GM12875 (cell line): Measurements from ENCODE around the gene IGSF22.

ENCODE experiments used
- H3K4me3 ChIP-seq: one replicate; pipeline ENCODE4 v1.5.1; 2011; ENCODE audit warnings: low read depth, low read length, control low read depth
- CTCF ChIP-seq: IDR thresholded peaks from 2 replicates; pipeline ENCODE4 v1.5.1; 2011; ENCODE audit warnings: low read depth, mild to moderate bottlenecking, control low read depth, inconsistent platforms, low read length, moderate library complexity, borderline replicate concordance; ENCODE audit not compliant: insufficient read depth

The IGSF22 gene

GRCh38 chr11:18769802-18770456 is 43.9 kb upstream of the IGSF22 start:
- no peak for TF ChIP-seq CTCF
- no peak overlapping the region for H3K4me3 ChIP-seq

- no peak for TF ChIP-seq CTCF
- H3K4me3 ChIP-seq: no peak overlapping the region
Measured at GRCh38 chr11:18768978-18769377, 43.0 kb upstream of the IGSF22 start.

GRCh38 chr11:18768472-18768901 is 42.5 kb upstream of the IGSF22 start:
- TF ChIP-seq CTCF: no peak
- H3K4me3 ChIP-seq: no peak overlapping the region

GRCh38 chr11:18766015-18766414 is 40.0 kb upstream of the IGSF22 start:
- TF ChIP-seq CTCF: no peak
- H3K4me3 ChIP-seq: no peak overlapping the region

- H3K4me3 ChIP-seq: no peak overlapping the region
- no peak for TF ChIP-seq CTCF
Measured at GRCh38 chr11:18765554-18765953, 39.6 kb upstream of the IGSF22 start.

- no peak for TF ChIP-seq CTCF
- H3K4me3 ChIP-seq: no peak overlapping the region
Measured at GRCh38 chr11:18761741-18762140, 35.8 kb upstream of the IGSF22 start.

GRCh38 chr11:18761144-18761543 is 35.2 kb upstream of the IGSF22 start:
- no peak for TF ChIP-seq CTCF
- H3K4me3 ChIP-seq: no peak overlapping the region
